ENCODE measurements around the gene PPP1R1B.

DNA sequence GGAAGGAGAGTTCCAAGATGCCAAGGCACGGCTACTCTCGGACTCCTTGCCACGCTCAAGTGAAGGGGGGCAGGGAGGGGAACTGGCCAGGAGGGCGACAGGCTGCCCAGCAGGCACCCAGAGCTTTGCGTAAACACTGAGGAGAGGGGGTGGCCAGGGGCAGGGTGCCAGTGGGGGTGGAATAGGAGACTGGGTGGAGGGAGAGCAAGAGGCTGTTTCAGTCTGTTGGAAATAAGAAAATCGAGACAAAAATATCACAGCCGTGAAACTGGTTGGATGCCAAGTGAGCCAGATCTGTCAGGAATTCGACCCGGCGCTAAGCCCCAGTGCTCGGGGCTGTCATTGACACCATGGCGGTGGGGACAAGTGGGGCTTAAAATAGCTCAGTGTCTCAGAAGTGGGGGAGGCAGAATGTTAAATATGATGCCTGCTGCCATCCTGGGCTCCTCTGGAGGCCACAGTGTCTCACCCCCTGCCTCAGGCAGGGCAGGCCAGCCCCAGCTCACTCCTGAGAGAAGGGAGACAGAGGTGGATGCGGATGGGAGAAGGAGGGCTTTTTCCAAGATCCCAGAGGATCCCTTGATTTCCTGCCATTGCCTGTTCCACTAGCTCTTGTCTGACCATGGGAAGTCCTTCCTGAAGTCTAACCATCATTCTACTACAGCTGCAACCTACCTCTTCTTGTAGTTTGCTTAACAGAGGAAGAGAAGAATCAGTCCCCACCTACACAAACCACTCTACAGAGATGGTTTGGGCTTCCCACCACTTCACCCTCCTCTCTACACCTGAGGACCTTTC is 51.0 kb downstream of the PPP1R1B start:
- TF ChIP-seq, protein P1, sequence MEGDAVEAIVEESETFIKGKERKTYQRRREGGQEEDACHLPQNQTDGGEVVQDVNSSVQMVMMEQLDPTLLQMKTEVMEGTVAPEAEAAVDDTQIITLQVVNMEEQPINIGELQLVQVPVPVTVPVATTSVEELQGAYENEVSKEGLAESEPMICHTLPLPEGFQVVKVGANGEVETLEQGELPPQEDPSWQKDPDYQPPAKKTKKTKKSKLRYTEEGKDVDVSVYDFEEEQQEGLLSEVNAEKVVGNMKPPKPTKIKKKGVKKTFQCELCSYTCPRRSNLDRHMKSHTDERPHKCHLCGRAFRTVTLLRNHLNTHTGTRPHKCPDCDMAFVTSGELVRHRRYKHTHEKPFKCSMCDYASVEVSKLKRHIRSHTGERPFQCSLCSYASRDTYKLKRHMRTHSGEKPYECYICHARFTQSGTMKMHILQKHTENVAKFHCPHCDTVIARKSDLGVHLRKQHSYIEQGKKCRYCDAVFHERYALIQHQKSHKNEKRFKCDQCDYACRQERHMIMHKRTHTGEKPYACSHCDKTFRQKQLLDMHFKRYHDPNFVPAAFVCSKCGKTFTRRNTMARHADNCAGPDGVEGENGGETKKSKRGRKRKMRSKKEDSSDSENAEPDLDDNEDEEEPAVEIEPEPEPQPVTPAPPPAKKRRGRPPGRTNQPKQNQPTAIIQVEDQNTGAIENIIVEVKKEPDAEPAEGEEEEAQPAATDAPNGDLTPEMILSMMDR (conservative IDR thresholded peaks at IDR 0.05; ENCODE audit: low read depth, low read length), result no peak
- no peak for TF ChIP-seq NFE2L2 (IDR thresholded peaks at IDR 0.05; ENCODE audit: low read depth, low read length)
- TF ChIP-seq RCOR1 (IDR thresholded peaks at IDR 0.05; ENCODE audit: insufficient replicate concordance, low read length), result no peak
- no peak for TF ChIP-seq POLR2A (IDR thresholded peaks at IDR 0.05; ENCODE audit: low read depth, low read length)
- no peak for TF ChIP-seq RAD21 (IDR thresholded peaks at IDR 0.05; ENCODE audit: low read length)
- TF ChIP-seq, protein P2, sequence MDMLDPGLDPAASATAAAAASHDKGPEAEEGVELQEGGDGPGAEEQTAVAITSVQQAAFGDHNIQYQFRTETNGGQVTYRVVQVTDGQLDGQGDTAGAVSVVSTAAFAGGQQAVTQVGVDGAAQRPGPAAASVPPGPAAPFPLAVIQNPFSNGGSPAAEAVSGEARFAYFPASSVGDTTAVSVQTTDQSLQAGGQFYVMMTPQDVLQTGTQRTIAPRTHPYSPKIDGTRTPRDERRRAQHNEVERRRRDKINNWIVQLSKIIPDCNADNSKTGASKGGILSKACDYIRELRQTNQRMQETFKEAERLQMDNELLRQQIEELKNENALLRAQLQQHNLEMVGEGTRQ (IDR thresholded peaks at IDR 0.05; ENCODE audit: low read depth, low read length), result no peak
- no peak for TF ChIP-seq MXI1 (IDR thresholded peaks at IDR 0.05; ENCODE audit: borderline replicate concordance, low read depth, low read length)
- no peak for TF ChIP-seq SMC3 (IDR thresholded peaks at IDR 0.05; ENCODE audit: low read depth, low read length)
- no peak for TF ChIP-seq MAFK (IDR thresholded peaks at IDR 0.05; ENCODE audit: low read depth, low read length)
- no peak for TF ChIP-seq CEBPB (IDR thresholded peaks at IDR 0.05; ENCODE audit: low read depth, low read length)
- TF ChIP-seq FOS (IDR thresholded peaks at IDR 0.05; ENCODE audit: low read depth, low read length), result no peak
